ENCODE data around the gene CABLES1. TPM values are rescaled to one million over a fixed set of nuclear protein-coding genes. Genes with fewer than 3 reads are reported as not detected.

The CABLES1 gene
- total RNA-seq, 1 donor: 0.10 TPM

DNA sequence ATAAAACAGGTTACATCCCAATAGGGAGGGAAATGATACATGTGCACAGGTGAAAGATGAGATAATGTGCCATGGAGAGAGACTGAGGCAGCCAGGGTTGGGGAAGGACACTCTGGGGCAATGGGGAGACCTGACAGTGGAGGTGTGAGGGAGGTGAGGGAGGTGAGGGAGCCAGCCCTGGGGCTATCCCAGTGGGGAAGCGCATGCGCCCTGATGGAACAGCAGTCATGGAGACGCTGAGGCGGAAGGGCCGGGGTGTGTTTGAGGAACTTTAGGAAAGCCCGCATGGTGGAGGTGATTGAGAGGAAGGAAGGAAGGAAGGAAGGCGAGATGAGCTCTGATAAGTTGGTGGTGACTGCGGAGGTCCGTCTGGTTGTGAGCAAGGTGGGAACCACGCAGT lies 66.5 kb downstream of the CABLES1 start:
- Histone ChIP-seq H3K9me3 (ENCODE audit: low read depth, low read length) (no peaks in the 10 kb centered on the region), H3K27me3 (ENCODE audit: insufficient read depth, low read length) (no peaks in the 10 kb centered on the region), H3K4me3 (ENCODE audit: low read length) (no peak overlapping the region), H3K4me1 (ENCODE audit: insufficient read depth, low read length) (no peaks in the 10 kb centered on the region)

DNA sequence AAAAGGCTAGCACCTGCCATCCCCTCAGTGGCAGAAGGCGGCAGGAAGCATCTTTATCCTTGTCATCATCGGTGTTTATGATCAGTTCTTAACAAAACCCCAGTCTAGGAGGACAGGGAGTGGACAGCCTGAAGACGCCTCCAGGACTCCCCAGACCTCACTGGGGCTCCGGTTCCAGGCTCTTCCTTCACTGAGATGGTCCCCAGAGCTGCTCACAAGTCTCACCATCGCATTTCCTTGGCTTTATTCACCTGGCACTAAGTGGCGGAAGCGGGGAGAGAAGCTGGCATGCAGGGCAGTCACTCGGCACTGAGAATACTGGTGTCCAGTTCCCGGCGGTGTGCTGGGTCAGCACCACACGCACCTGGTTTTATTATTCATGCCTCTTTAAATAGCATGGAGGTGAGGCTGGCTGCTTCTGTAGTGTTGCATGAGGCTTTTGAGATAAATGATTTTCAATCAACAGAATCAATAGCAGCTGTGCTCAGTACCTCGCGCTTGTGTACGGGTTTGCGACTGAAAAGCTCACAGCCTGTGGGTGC lies 68.7 kb downstream of the CABLES1 start:
- Histone ChIP-seq H3K4me1 (ENCODE audit: insufficient read depth, low read length) (no peaks in the 10 kb centered on the region), H3K9me3 (ENCODE audit: low read depth, low read length) (no peaks in the 10 kb centered on the region), H3K27me3 (ENCODE audit: insufficient read depth, low read length) (no peaks in the 10 kb centered on the region), H3K4me3 (ENCODE audit: low read length) (no peak overlapping the region)

DNA sequence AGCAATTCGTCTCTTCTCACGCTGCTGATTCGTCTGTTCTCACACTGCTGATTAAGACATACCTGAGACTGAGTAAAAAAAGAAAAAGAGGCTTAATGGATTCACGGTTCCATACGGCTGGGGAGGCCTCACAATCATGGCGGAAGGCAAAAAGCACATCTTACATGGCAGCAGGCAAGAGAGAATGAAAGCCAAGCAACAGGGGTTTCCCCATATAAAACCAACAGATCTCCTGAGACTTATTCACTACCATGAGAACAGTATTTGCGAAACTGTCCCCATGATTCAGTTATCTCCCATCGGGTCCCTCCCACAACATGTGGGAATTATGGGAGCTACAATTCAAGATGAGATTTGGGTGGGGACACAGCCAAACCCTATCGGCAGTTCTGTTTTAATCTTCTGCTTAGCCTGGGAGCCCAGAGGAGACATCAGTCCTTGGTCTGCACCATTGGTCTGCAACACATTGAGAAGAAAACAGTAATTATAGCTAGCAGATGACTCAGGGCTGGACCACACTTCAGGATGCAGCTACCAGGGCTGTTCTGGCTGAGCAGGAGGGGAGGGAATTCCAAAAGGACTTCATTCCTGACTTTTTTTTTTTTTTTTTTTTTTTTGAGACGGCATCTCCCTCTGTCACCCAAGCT lies 69.4 kb downstream of the CABLES1 start:
- H3K9me3 ChIP-seq (ENCODE audit: low read depth, low read length): no peaks in the 10 kb centered on the region
- H3K4me3 ChIP-seq (ENCODE audit: low read length): no peak overlapping the region
- no peaks in the 10 kb centered on the region for H3K27me3 ChIP-seq (ENCODE audit: insufficient read depth, low read length)
- H3K4me1 ChIP-seq (ENCODE audit: insufficient read depth, low read length): no peaks in the 10 kb centered on the region

DNA sequence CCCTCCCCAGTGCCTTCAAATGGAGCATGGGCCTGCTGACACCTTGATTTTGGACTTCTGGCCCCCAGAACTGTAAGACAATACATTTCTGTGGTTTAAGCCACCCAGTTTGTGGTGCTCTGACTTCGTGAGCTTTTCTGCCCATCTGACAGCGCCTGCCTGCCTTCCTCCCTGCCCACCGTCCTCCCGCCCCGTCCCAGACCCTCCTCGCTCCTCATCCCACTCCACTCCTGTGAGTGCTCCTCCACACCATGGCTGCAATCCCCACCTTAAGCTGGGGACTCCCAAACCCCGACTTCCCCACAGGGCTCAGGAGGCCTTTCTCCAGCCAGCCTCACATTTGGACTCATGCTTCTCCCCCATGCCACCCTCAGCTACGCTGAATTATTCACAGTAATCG lies 70.7 kb downstream of the CABLES1 start:
- Histone ChIP-seq H3K9me3 (ENCODE audit: low read depth, low read length) (no peaks in the 10 kb centered on the region), H3K27me3 (ENCODE audit: insufficient read depth, low read length) (no peaks in the 10 kb centered on the region), H3K4me3 (ENCODE audit: low read length) (no peak overlapping the region), H3K4me1 (ENCODE audit: insufficient read depth, low read length) (no peaks in the 10 kb centered on the region)

DNA sequence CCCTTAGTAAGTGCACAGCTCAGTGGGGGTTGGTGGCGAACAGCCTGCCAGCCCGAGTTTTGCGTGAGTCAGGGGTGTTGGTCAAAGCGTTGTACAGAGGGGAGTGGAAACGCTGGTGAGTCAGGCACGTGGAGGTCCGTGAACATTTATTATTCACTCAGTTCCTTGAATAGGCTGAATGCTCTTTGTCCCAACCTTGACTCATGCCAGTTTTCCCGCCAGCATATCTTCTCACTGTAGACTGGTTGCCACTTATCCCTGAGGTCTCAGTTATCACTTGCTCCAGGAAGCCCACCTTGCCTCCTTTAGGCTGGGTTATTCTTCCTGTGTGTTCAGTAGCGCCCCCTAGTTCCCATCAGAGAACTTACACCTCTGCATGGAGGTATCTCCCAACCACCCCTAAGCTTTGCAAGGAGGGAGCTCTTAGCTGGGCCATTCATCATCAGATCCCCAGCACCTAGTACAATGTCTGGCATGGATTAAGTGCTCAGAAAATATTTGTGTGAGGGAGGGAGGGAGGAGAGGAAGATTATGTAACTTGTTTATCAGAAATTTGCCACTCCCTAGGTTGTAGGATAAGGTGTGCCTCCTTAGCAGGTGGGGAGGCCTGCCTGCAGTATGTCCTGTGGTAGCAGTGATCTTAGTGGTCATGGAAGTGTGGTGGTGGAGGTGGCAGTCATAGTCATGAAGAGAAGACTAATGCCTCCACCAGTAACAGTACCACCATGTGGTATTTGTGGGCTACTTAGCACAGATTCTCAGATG lies 72.1 kb downstream of the CABLES1 start:
- Histone ChIP-seq H3K4me1 (ENCODE audit: insufficient read depth, low read length) (no peaks in the 10 kb centered on the region), H3K27me3 (ENCODE audit: insufficient read depth, low read length) (no peaks in the 10 kb centered on the region), H3K9me3 (ENCODE audit: low read depth, low read length) (no peaks in the 10 kb centered on the region), H3K4me3 (ENCODE audit: low read length) (no peak overlapping the region)

DNA sequence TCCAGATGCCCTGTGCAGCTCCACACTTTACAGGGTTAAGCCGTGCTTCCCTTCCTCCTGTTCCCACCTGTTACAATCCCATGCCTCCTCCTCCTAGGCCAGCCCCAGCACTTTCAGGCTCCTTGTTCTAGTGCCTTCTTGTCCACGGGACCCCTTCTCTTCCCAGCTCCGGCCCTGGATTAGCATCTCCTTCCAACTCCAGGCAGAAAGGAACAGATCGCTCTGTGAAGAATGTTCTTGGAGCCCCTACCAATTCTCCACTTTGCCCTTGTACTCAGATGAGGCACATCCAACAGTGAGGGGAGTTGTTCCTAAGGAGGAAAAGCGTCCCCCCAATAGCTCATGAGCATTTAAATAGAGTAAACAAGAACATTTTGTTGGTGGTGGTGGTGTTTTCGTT lies 72.7 kb downstream of the CABLES1 start:
- H3K27me3 ChIP-seq (ENCODE audit: insufficient read depth, low read length): no peaks in the 10 kb centered on the region
- H3K4me1 ChIP-seq (ENCODE audit: insufficient read depth, low read length): no peaks in the 10 kb centered on the region
- no peak overlapping the region for H3K4me3 ChIP-seq (ENCODE audit: low read length)
- H3K9me3 ChIP-seq (ENCODE audit: low read depth, low read length): no peaks in the 10 kb centered on the region

DNA sequence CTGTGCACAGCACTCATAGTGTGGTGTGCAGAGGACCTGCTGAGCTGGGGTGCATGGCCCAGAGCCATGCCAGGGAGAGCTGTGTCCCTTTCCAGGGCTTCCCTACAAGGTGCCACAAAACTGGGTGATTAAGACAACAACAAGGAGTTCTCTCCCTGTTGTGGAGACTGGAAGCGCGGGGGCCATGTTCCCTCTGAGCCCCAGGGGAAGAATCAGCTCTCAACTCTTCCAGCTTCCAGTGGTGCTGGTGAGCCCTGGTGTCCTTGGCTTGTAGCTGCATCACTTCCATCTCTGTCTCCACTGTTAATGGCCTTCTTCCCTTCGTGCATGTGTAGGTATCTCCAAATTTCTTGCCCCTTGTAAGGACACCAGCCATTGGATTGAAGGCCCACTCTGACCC lies 73.3 kb downstream of the CABLES1 start:
- H3K9me3 ChIP-seq (ENCODE audit: low read depth, low read length): no peaks in the 10 kb centered on the region
- H3K27me3 ChIP-seq (ENCODE audit: insufficient read depth, low read length): no peaks in the 10 kb centered on the region
- no peaks in the 10 kb centered on the region for H3K4me1 ChIP-seq (ENCODE audit: insufficient read depth, low read length)
- no peak overlapping the region for H3K4me3 ChIP-seq (ENCODE audit: low read length)

DNA sequence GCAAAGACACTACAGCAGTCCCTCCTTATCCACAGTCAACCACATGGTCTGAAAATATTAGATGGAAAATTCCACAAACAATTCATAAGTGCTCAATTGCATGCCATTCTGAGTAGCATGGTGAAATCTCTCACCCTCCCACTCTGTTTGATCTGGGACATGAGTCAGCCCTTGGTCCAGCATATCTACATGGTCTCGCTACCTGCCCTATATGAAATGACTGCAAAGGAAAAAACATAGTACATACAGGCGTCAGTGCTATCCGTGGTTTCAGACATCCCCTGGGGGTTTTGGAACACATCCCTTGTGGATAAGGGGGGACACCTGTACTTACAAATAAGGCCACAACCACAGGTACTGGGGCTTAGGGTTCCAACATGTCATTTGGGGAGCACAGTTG lies 73.7 kb downstream of the CABLES1 start:
- Histone ChIP-seq H3K27me3 (ENCODE audit: insufficient read depth, low read length) (no peaks in the 10 kb centered on the region), H3K4me1 (ENCODE audit: insufficient read depth, low read length) (no peaks in the 10 kb centered on the region), H3K4me3 (ENCODE audit: low read length) (no peak overlapping the region), H3K9me3 (ENCODE audit: low read depth, low read length) (no peaks in the 10 kb centered on the region)

DNA sequence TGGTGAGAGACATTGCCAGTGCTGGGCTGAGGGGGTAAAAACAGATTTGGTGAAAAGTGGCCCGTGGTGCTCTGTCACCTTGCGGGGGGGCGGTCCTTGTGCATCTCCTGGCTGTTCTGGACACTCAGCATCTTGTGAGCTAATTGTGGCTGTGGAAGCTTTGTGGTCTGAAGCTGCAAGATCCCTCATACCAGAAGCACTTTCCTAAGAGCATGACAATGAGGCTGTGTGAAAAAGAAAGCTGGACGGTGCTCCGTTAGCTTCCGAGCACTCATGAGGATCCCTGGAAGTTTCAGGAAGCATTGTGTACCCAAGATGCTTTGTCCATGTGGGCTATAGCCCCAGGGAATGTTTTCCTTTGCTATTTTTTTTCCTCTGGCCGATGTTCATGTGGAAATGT lies 74.5 kb downstream of the CABLES1 start:
- Histone ChIP-seq H3K9me3 (ENCODE audit: low read depth, low read length) (no peaks in the 10 kb centered on the region), H3K4me3 (ENCODE audit: low read length) (no peak overlapping the region), H3K27me3 (ENCODE audit: insufficient read depth, low read length) (no peaks in the 10 kb centered on the region), H3K4me1 (ENCODE audit: insufficient read depth, low read length) (no peaks in the 10 kb centered on the region)

DNA sequence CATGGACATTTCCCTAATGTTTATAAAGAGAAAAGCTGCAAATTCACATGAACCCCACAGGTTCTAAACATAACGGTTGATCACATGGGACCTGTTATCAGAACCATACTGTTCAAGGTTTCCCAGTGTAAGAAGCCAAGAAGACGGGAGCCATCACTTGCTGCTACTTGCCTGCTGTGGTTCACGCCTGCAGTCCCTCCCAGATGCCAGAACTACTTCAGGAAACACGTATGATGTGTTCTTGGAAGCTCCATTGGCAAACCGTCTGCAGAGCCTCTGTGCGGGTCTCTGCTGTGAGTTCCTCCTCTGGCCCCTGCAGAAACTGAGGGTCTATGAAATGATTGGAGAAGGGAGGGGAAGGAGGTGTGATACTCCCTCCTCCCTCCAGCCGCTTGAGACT lies 75.2 kb downstream of the CABLES1 start:
- no peaks in the 10 kb centered on the region for H3K27me3 ChIP-seq (ENCODE audit: insufficient read depth, low read length)

DNA sequence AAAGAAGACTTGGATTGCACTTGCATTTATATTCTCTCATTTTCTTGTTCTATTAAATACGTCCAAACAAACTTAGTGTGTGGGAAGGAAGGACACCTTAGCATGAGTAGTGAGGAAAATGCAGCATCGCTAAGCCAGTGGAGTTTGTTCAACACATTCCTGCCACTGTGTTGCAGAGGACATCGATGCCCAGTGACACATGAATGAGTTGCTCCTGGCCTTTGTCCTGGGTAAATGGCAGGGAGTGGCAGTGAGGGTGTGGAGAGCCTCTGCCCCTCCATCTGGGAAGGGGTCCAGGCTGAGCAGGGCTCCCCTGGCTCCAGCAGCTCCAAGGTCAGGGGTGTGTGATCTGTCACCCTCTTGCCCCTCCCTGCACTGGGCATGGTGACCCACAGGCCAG lies 75.9 kb downstream of the CABLES1 start:
- Histone ChIP-seq H3K4me1 (ENCODE audit: insufficient read depth, low read length) (no peaks in the 10 kb centered on the region), H3K27me3 (ENCODE audit: insufficient read depth, low read length) (no peaks in the 10 kb centered on the region), H3K4me3 (ENCODE audit: low read length) (no peak overlapping the region), H3K9me3 (ENCODE audit: low read depth, low read length) (no peaks in the 10 kb centered on the region)

More for the DNA sequence above, 75.2 kb downstream of the CABLES1 start:
- Histone ChIP-seq H3K4me3 (ENCODE audit: low read length) (no peak overlapping the region), H3K9me3 (ENCODE audit: low read depth, low read length) (no peaks in the 10 kb centered on the region), H3K4me1 (ENCODE audit: insufficient read depth, low read length) (no peaks in the 10 kb centered on the region)

DNA sequence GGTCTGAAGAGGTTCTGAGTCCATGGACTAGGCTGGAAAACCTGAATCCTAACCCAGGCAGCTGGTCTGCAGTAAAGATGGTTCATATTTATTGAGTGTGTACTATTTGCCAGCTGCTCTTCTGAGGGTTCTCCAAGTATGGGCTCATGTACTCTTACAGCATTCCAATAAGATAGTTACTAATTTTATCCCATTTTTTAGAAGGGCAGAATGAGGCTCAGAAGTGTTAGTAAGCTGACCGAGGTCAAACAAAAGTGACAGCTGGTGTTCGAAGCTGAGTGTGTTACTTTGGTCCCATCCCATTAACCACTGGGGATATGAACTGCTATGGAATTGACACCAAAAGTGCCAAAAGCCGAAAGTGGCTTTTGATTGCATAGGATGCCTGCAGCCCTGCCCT lies 76.9 kb downstream of the CABLES1 start:
- no peaks in the 10 kb centered on the region for H3K9me3 ChIP-seq (ENCODE audit: low read depth, low read length)
- H3K4me3 ChIP-seq (ENCODE audit: low read length): no peak overlapping the region
- H3K27me3 ChIP-seq (ENCODE audit: insufficient read depth, low read length): no peaks in the 10 kb centered on the region
- H3K4me1 ChIP-seq (ENCODE audit: insufficient read depth, low read length): no peaks in the 10 kb centered on the region

DNA sequence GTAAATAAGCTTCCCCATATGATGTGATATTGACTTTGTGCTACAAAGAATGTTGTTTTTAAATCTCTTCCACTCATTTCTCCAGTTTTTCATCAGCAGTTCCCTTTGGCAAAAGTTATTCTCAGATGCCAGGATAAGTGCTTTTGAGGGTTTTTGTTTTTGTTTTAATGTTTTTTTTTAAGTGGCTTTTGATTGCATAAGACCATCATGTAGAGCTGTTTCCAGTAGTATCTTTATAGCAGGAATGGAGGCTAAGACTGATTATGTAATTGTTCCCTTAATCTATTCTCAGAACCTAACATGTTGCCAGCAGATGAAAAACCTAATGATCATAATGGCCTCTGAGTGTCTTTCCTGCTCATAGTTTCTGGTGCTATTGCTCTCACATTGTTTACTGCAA lies 77.9 kb downstream of the CABLES1 start:
- H3K4me3 ChIP-seq (ENCODE audit: low read length): no peak overlapping the region
- no peaks in the 10 kb centered on the region for H3K27me3 ChIP-seq (ENCODE audit: insufficient read depth, low read length)
- no peaks in the 10 kb centered on the region for H3K4me1 ChIP-seq (ENCODE audit: insufficient read depth, low read length)
- H3K9me3 ChIP-seq (ENCODE audit: low read depth, low read length): no peaks in the 10 kb centered on the region

DNA sequence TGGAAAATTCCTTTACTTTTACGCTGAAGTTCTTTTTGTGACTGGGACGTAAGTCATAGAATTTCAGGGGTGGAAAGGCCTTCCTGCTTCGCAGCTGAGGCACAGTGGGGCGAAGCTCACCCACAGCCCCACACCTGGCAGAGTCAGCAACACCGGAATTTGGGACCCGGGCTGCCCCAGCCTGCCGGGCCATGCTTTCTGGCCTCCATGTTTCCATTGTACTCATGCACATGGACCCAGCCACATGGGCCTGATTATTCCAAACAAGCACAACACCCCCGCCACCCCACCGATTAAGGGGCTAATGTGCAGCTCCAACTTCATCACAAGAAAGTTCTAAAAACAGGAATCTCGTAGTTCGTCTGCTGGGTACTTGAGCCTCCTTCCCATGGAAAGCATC lies 82.5 kb downstream of the CABLES1 start:
- Histone ChIP-seq H3K4me1 (ENCODE audit: insufficient read depth, low read length) (no peaks in the 10 kb centered on the region), H3K27me3 (ENCODE audit: insufficient read depth, low read length) (no peaks in the 10 kb centered on the region), H3K4me3 (ENCODE audit: low read length) (no peak overlapping the region), H3K9me3 (ENCODE audit: low read depth, low read length) (no peaks in the 10 kb centered on the region)

DNA sequence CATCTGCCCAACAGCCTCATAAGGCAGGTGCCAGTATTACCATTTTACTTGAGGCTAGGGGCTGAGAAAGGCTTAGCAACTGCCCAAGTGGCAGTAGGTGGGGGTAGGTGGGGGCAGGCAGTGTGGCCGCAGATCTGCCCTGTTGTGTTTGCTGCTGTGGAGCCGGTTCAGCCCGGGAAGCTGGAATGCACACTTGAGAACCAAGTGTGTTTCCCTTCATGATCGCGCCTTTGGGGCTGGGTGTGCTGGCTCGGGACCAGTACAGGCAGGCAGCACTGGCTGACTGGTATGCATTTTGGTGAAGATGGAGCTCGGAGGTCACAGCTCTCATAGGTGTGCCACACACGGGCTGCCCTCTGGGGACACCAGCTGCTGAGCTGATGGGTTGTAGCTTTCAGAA lies 85.1 kb downstream of the CABLES1 start:
- Histone ChIP-seq H3K9me3 (ENCODE audit: low read depth, low read length) (no peaks in the 10 kb centered on the region), H3K4me1 (ENCODE audit: insufficient read depth, low read length) (peaks cover 4% of the 10 kb centered on the region), H3K4me3 (ENCODE audit: low read length) (no peak overlapping the region), H3K27me3 (ENCODE audit: insufficient read depth, low read length) (no peaks in the 10 kb centered on the region)

DNA sequence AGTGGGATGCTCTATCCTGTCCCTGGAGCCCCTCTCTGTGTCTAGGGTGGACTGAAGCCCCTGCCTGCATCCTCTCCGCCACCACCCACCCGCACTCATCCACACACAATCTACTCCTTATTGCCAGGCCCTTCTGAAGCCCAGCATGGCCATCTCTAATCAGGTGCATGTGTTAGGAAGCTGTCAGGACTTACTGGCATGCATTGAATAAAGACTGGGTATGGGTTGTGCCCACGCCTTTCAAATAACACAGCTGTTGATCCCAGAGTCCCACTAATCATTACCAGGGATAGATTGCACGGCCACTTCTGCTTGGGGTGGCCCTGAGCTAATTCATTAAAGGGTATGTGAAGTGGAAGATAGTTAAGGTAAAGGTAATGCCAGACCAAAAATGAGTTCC lies 88.4 kb downstream of the CABLES1 start:
- H3K4me3 ChIP-seq (ENCODE audit: low read length): no peak overlapping the region
- peaks cover 10% of the 10 kb centered on the region for H3K4me1 ChIP-seq (ENCODE audit: insufficient read depth, low read length)
- no peaks in the 10 kb centered on the region for H3K27me3 ChIP-seq (ENCODE audit: insufficient read depth, low read length)
- no peaks in the 10 kb centered on the region for H3K9me3 ChIP-seq (ENCODE audit: low read depth, low read length)
